Fibroblast of lung (primary cell): ENCODE results near the gene EIF2B5. TPM values are rescaled to one million over a fixed set of nuclear protein-coding genes. Genes with fewer than 3 reads are reported as not detected.
A peak's percentile ranks its signal among the peaks of the same experiment; 100 is the strongest.

Experiments used
- DNase-seq, 2 donors: peaks; one replicate each; pipeline versions ENCODE4 v3.0.0 to v3.0.0-alpha.2; 2010; ENCODE audit warnings: low read depth in 2 of 2
- H2AFZ ChIP-seq: 2 replicates; pipeline ENCODE4 v1.5.1; 2012; ENCODE audit warnings: low read length, control low read depth, inconsistent platforms
- H3K27ac ChIP-seq: 2 replicates; pipeline ENCODE4 v1.5.1; 2011; ENCODE audit warnings: low read length, control low read depth; ENCODE audit not compliant: insufficient read depth
- H3K27me3 ChIP-seq: 2 replicates; pipeline ENCODE4 v1.5.1; 2011; ENCODE audit warnings: mild to moderate bottlenecking, low read length; ENCODE audit not compliant: control insufficient read depth, insufficient read depth
- H3K36me3 ChIP-seq: 2 replicates; pipeline ENCODE4 v1.5.1; 2011; ENCODE audit warnings: low read length; ENCODE audit not compliant: control insufficient read depth, insufficient read depth
- H3K4me1 ChIP-seq: 2 replicates; pipeline ENCODE4 v1.5.1; 2011; ENCODE audit warnings: low read length; ENCODE audit not compliant: control insufficient read depth, insufficient read depth; ENCODE audit errors: extremely low read depth
- H3K4me2 ChIP-seq: 2 replicates; pipeline ENCODE4 v1.5.1; 2011; ENCODE audit warnings: low read length, control low read depth; ENCODE audit not compliant: insufficient read depth; ENCODE audit errors: extremely low read depth
- H3K4me3 ChIP-seq, 4 experiments: fragments of 200-600 bp in 1 of 4; sonication (generic) in 1 of 4; replicated peaks in 1 of 4; 2 replicates each; pipeline ENCODE4 v1.5.1; 2011 to 2016; ENCODE audit warnings: low read length in 4 of 4, low read depth in 3 of 4, mild to moderate bottlenecking in 3 of 4, control low read depth in 2 of 4, inconsistent platforms in 1 of 4, mixed read lengths in 1 of 4; ENCODE audit not compliant: insufficient read depth in 1 of 4; ENCODE audit errors: control extremely low read depth in 1 of 4
- H3K79me2 ChIP-seq: 2 replicates; pipeline ENCODE4 v1.5.1; 2012; ENCODE audit warnings: mild to moderate bottlenecking, low read length, inconsistent platforms; ENCODE audit not compliant: control insufficient read depth, insufficient read depth
- H3K9ac ChIP-seq: 2 replicates; pipeline ENCODE4 v1.5.1; 2011; ENCODE audit warnings: mild to moderate bottlenecking, low read length, control low read depth; ENCODE audit not compliant: insufficient read depth
- H3K9me3 ChIP-seq: 2 replicates; pipeline ENCODE4 v1.5.1; 2012; ENCODE audit warnings: low read depth, low read length; ENCODE audit not compliant: control insufficient read depth, insufficient read depth
- H4K20me1 ChIP-seq: 2 replicates; pipeline ENCODE4 v1.5.1; 2011; ENCODE audit warnings: low read length; ENCODE audit not compliant: control insufficient read depth, insufficient read depth; ENCODE audit errors: extremely low read depth
- EZH2 ChIP-seq: IDR thresholded peaks from 2 replicates; pipeline ENCODE4 v1.5.1; 2012; ENCODE audit warnings: low read length, control low read depth, mild to moderate bottlenecking; ENCODE audit errors: missing control alignments
- polyA plus RNA-seq, 2 donors: library from polyadenylated mRNA; depleted of rRNA in 1 of 2; stranded (reverse) in 1 of 2; unstranded in 1 of 2; fragments of >200 nt; gene quantifications; 2 replicates each; pipeline ENCODE4 v1.2.1, GENCODE V29; 2011 to 2012; ENCODE audit warnings: missing spikeins in 1 of 2
- total RNA-seq: library from RNA; depleted of rRNA; stranded (reverse); fragments of >200 nt; gene quantifications from 2 replicates; pipeline ENCODE4 v1.2.1, GENCODE V29; 2014
- TF ChIP-seq, protein P1 (sequence below), 2 donors: IDR thresholded peaks in 1 of 2; conservative IDR thresholded peaks in 1 of 2; 1 replicate in 1 of 2; 2 replicates in 1 of 2; pipeline ENCODE4 v1.5.1; 2011 to 2012; ENCODE audit warnings: low read length in 2 of 2, control low read depth in 1 of 2, inconsistent platforms in 1 of 2, low read depth in 1 of 2, mild to moderate bottlenecking in 1 of 2

Gene EIF2B5
- total and polyA plus RNA-seq, 2 donors (not counting 1 experiment from before 2014, with no cell fraction given) = 23.8 to 26.9 TPM

DNA sequence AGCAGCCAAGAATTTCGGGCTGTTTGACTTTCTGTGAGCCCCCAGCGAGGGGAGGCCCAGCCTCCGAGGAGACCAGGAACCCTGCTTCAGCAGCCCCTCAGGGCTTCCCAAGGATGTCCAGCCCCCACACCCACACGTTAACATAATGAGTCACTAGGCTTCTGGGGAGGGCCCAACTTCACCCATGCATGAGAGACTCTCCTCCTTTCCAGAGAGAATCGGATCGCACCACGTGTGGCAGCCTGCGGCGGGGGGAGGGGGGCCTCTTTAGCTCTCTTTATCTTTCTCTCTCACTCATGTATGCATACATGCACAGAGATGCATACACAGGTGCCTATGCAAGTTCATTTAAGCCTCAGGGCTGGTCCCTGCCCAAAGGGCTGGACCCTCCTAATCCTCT, 36.4 kb downstream of the EIF2B5 start:
- no peaks in the 10 kb centered on the region for H3K9me3 ChIP-seq
- H3K9ac ChIP-seq = no peak overlapping the region
- H3K4me2 ChIP-seq = no peak overlapping the region
- peaks cover 15% of the 10 kb centered on the region for H3K79me2 ChIP-seq
- TF ChIP-seq EZH2 = no peak
- TF ChIP-seq, protein P1, sequence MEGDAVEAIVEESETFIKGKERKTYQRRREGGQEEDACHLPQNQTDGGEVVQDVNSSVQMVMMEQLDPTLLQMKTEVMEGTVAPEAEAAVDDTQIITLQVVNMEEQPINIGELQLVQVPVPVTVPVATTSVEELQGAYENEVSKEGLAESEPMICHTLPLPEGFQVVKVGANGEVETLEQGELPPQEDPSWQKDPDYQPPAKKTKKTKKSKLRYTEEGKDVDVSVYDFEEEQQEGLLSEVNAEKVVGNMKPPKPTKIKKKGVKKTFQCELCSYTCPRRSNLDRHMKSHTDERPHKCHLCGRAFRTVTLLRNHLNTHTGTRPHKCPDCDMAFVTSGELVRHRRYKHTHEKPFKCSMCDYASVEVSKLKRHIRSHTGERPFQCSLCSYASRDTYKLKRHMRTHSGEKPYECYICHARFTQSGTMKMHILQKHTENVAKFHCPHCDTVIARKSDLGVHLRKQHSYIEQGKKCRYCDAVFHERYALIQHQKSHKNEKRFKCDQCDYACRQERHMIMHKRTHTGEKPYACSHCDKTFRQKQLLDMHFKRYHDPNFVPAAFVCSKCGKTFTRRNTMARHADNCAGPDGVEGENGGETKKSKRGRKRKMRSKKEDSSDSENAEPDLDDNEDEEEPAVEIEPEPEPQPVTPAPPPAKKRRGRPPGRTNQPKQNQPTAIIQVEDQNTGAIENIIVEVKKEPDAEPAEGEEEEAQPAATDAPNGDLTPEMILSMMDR (conservative IDR thresholded peaks at IDR 0.05 in 1 of 2, IDR thresholded peaks at IDR 0.05 in 1 of 2; ENCODE audit: low read depth in 1 of 2, low read length in 2 of 2) = no peak
- no peaks in the 10 kb centered on the region for H3K27me3 ChIP-seq
- no peak overlapping the region for H3K27ac ChIP-seq
- no peak overlapping the region for H3K4me3 ChIP-seq
- peaks cover 4% of the 10 kb centered on the region for H3K4me1 ChIP-seq
- H3K36me3 ChIP-seq = peaks cover 15% of the 10 kb centered on the region
- DNase-seq = peak in 1 of 2 donors; percentile 88
- H2AFZ ChIP-seq = no peak overlapping the region
- H4K20me1 ChIP-seq = no peaks in the 10 kb centered on the region

DNA sequence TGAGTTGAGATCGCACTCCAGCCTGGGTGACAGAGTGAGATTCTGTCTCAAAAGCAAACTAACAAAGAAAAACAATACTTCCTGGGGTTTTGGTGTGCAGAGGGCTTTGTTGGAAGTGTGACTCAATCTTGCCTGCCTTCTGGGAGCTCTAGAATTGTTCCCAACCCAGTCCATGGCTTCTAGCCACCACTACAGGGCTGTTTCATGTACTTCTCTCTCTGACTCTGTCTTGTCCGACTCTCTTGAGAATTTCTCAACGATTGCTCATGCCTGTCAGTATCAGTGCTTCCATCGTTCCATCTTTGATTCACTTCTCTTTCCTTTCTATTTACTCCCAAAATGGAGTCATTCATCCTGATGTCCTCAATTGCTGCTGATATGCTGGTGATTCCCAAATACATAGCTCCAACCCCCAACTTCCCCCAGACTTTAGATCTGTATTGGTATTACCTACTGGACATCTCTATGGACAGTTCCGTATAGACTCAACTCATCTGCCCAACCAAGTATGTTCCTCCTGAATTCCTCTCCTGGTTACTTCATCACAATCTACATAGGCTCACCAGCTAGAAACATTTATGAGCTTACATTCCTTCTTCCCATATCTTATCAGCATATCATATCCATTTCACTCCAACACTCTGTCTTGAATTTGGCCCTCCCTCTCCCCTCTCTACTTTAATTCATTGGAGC, 37.7 kb downstream of the EIF2B5 start:
- H3K9ac ChIP-seq = no peak overlapping the region

DNA sequence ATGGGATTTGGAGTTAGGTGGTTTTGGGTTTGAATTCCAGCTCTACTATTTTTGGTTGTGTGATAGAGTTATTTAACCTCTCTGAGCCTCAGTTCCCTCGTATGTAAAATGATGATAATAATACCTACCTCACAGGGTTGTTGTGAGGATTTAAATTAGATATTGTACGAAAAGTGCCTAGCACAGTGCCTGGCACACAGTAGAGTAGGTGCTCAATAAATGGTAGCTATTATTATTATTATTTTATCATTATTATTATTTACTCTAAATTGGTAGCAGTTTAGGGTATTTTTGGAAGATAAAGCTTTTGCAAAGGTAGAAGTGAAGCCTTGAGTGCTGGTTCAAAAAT, 38.2 kb downstream of the EIF2B5 start:
- H3K27ac ChIP-seq = no peak overlapping the region
- H3K36me3 ChIP-seq = peaks cover 15% of the 10 kb centered on the region
- H3K9me3 ChIP-seq = no peaks in the 10 kb centered on the region
- peaks cover 11% of the 10 kb centered on the region for H3K4me1 ChIP-seq
- no peak overlapping the region for H2AFZ ChIP-seq
- H3K4me3 ChIP-seq = no peak overlapping the region
- H3K9ac ChIP-seq = no peak overlapping the region
- H3K79me2 ChIP-seq = peaks cover 31% of the 10 kb centered on the region
- no peaks in the 10 kb centered on the region for H4K20me1 ChIP-seq
- H3K27me3 ChIP-seq = no peaks in the 10 kb centered on the region
- no peak overlapping the region for H3K4me2 ChIP-seq
- DNase-seq = no peak
- TF ChIP-seq, protein P1 (conservative IDR thresholded peaks at IDR 0.05 in 1 of 2, IDR thresholded peaks at IDR 0.05 in 1 of 2; ENCODE audit: low read depth in 1 of 2, low read length in 2 of 2) = no peak
- TF ChIP-seq EZH2 = no peak

More for the DNA sequence above, 37.7 kb downstream of the EIF2B5 start:
- no peaks in the 10 kb centered on the region for H3K9me3 ChIP-seq
- peaks cover 26% of the 10 kb centered on the region for H3K79me2 ChIP-seq
- no peak overlapping the region for H3K27ac ChIP-seq
- no peak overlapping the region for H2AFZ ChIP-seq
- peaks cover 8% of the 10 kb centered on the region for H3K4me1 ChIP-seq
- no peaks in the 10 kb centered on the region for H4K20me1 ChIP-seq
- no peak for TF ChIP-seq EZH2
- TF ChIP-seq, protein P1 (conservative IDR thresholded peaks at IDR 0.05 in 1 of 2, IDR thresholded peaks at IDR 0.05 in 1 of 2; ENCODE audit: low read depth in 1 of 2, low read length in 2 of 2) = no peak
- no peak overlapping the region for H3K4me2 ChIP-seq
- peak; percentile 20 to 94 for DNase-seq
- no peaks in the 10 kb centered on the region for H3K27me3 ChIP-seq
- peaks cover 12% of the 10 kb centered on the region for H3K36me3 ChIP-seq
- H3K4me3 ChIP-seq = no peak overlapping the region
